Purkinje cell (primary cell): ENCODE results near the gene BNIPL. TPM values are rescaled to one million over a fixed set of nuclear protein-coding genes. Genes with fewer than 3 reads are reported as not detected.

Experiments used
- polyA plus RNA-seq: library from polyadenylated mRNA; unstranded; fragments of >200 nt; fragmentation: Nextera tagmentation; gene quantifications from 2 replicates; pipeline ENCODE4 v1.2.1, GENCODE V29; 2014

Gene BNIPL, protein sequence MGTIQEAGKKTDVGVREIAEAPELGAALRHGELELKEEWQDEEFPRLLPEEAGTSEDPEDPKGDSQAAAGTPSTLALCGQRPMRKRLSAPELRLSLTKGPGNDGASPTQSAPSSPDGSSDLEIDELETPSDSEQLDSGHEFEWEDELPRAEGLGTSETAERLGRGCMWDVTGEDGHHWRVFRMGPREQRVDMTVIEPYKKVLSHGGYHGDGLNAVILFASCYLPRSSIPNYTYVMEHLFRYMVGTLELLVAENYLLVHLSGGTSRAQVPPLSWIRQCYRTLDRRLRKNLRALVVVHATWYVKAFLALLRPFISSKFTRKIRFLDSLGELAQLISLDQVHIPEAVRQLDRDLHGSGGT
- polyA plus RNA-seq = 0.26 and 0.60 TPM in 2 replicates

DNA sequence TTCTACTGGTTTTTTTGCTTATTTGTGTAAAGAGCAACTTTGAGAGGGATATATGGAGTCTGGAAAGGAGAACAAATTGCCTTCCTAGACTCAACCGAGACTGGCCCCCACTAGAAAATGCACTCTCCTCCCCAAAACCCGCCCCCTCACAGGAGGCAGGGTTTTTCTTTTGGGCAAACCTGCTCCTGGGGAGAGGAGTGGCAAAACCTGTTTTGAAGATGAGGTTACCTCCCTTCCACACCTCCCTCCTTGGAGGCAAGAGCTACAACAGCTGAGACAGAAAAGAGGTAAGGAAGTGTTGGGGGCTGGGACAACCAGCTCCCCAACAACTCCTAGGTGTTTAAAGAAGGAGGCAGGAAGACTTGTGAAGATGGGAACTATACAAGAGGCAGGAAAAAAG, at the start of gene BNIPL:
BNIPL (plus strand) TSS at position 231 of the 400 bp plus-strand sequence; CDS start at position 371, 140 bp downstream.

DNA sequence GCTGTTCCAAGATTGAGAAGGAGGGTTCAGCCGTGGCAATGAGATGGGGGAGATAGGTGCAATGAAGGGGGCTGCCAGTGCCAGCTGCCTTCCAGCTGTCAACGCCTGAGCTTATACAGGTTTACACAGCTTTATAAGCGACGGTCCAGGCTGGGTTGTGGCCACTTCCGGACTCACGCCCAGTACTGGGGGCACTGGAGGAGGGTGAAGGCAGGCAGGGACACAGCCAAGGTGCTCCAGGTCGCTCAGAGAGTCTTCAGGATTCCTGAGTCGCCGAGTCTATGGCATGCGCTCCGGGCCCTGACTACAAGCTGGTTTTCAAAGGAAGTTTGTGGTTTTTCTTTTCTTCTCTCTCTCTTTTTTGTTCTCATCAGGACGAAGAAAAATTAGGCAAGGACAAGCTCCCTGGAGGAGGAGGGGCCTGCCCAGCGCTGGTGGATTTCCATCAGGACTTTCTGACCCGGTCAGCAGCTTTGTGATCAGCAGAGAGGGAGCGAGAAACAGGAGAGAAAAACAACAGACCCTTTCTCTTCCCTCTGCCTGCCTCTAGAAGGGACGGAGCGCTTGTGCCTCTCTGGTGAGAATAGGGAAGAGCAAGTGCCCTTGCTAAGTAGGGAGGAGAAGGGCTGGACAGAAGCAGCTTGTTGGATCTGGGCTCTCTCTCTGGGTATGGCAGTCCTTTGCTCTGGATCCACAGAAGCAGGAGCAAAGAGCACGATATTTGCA, 29.9 kb upstream of the BNIPL start, which contains the start of gene MINDY1:
MINDY1 (minus strand) TSS at position 576 of the 726 bp plus-strand sequence. CDS start 4,285 bp downstream, outside the sequence.

DNA sequence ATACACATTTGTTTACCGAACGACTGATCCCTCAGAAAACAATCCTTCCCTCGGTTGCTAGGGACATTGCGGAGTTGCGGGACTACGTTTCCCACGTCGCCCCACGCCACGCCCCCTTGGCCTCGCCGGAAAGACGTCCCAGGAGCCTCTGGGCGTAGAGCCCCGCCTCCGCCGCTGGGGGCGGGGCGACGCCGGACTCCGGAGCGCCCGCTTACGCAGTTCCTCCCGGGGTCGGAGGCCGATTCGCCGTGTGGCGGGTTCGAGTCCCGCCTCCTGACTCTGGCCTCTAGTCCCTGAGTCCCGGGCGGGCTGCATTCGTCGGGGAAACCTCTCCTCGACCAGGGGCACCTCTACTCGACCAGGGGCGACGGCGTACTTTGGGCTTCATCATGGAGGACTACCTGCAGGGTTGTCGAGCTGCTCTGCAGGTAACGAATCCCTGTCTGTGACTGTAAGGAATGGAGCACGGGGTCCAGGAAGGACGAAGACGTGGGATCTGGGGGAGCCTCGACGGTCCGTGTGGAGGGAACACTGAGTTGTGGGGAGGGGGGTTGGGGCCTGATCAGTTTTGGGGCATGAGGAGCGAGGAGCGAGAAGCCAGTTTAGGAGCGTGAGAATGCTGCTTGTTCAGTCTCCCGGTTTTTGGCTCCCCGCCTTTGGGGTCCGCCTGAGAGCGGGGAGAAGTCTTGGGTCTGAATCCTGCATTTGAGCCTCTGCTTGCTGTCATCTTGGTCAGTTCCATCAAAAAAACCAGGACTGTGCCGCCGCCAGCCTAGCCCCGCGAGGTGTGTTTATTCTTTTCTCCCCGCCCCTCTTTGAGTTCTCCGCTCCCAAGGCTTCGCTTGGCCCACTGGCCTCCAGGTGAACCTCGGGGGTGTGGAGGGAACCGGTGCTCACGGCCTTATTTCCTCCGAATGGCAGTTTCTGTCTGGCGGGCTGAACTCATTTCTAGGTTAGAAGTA, 27.9 kb upstream of the BNIPL start, which contains the start of gene PRUNE1:
PRUNE1 (plus strand) TSS at position 206 of the 962 bp plus-strand sequence; CDS start at position 390, 184 bp downstream.

DNA sequence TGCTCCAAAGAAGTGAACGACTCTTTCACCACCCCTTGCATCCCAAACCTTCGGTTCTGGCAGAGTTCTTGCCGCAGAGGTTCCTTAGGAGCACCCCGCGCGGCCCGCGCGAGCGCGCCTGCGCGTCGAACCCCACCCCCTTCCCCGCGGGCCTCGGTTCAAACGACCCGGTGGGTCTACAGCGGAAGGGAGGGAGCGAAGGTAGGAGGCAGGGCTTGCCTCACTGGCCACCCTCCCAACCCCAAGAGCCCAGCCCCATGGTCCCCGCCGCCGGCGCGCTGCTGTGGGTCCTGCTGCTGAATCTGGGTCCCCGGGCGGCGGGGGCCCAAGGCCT, 11.2 kb downstream of the BNIPL start, which contains the start of gene C1orf56:
C1orf56 (plus strand) TSS at position 161 of the 334 bp plus-strand sequence; CDS start at position 258, 97 bp downstream.

DNA sequence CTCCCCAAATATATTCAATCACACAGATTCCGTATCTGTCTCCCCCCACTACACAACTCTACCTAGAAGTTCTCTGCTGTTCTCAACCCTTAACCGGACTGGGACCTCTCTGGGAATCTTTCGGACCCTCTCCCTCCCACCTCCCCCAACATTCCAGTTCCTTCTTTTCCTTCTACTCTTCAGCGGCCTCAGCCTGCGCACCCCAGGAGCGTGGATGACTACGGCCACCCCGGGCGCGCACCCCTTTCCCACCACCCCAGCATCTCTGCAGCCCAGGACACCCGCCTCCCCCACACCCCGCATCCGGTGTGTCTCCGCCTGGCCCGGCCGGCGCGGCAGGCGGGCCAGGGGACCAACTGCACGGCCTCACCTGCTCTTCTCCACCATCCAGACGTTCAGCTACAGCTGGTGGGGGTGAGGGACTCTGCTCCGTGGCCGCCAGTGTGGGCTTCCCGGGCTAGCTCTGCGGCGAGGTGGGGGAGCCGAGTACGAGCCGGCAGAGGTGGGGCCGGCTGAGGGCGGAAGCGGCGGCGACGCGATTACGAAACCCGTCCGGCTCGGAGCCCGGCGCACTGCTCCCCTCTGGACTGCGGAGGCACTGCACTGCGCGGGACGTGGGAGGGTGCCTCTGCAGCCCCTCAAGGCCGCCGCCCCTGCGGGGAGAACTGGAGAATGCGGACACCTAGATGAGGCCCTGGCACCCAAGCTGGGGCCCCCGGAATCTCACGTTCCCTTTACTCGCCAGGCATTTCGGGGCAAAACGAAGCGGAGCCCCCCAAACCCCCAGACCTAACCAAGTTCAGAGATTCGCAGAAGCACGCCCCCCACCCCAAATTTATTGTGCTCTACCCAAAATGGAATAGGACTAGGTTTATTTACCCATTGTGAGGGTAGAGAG, 23.0 kb downstream of the BNIPL start, which contains the start of gene CDC42SE1:
CDC42SE1 (minus strand) TSS at position 514 of the 898 bp plus-strand sequence. CDS start 3,892 bp downstream, outside the sequence.

DNA sequence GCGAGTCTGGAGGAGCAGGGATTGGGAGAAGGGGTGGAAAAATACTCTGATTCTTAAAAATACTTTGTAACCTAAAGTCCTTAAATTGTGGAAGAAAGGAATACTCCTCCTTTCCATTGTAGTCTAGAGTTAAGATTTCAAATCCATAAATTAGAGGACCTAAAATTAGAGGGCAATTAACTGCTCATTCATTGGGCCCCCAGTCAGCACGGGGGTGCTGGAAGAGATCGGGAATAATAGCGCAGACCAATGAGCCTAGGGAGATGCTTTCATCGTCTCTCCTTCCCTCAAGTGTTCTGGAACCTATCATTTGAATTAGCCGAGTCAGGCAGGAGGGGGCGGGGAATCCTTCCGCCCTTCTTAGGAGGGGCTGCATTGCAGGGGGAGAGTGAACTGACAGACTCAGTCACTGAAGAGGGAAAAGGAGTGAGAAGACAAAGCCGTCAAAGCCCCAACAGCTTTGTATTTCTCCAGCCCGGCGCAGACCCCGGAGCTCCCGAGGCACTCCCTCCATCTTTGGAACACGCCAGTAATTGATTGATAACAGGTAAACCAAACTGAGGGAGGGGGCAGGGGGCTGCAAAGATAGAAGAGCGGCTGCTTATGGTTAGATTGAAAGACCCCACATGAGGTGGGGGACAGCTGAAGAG, 23.7 kb downstream of the BNIPL start, which contains the start of gene MLLT11:
MLLT11 (plus strand) TSS at position 391 of the 650 bp plus-strand sequence. CDS start 6,828 bp downstream, outside the sequence.

DNA sequence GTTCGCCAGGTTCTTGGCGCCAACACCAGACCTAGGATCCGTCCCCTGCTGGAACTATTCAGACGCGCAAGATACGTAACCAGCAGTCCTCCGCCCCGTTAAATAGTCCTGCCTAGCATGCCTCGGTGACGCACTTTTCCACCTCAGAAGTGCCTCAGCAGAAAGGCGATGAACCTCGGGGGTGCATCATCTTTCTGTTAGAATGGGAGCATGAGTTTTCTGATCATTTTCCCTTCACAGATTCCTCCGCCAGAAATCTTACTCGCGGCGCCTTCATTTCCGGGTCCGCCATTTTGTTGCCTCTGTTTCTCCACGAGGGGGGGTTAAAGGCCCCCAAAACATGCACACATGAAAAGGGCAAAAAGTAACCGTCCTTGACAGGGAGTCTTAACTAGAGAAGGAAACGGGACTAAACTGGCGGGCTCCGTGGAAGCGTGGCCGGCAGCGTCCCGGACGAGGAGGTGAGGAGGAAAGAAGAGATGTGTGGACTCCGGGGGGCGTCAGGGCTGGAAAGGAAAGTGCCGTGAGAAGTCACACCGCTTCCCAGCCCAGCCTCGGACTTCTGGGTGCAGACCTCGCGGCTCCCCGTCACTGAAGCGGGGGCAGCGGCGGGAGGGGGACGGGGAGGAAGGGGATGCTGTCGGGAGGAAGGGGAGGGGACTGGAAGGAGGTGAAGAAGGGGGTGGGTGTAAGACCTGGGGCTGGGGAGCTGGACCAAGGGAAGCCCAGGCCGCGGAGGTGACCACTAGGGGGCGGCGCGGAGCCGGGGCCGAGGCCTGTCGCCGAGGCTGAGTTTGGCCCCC, 34.3 kb downstream of the BNIPL start, which contains the start of gene GABPB2:
GABPB2 (plus strand) TSS at position 288 of the 803 bp plus-strand sequence. CDS start 17,429 bp downstream, outside the sequence.

Other genes with a start within 250 kb of the BNIPL start
- gene CTSK, start 228.3 kb upstream of the BNIPL start, polyA plus RNA-seq = 3.8 and 11.7 TPM in 2 replicates
- gene ARNT, start 160.0 kb upstream of the BNIPL start, polyA plus RNA-seq = 13.5 and 18.7 TPM in 2 replicates
- gene CTXND2, start 149.4 kb upstream of the BNIPL start, polyA plus RNA-seq = not detected in 2 replicates
- 7.4 and 12.1 TPM in 2 replicates for gene SETDB1, start 110.2 kb upstream of the BNIPL start, polyA plus RNA-seq
- gene CERS2, start 61.8 kb upstream of the BNIPL start, polyA plus RNA-seq = 2.0 and 2.5 TPM in 2 replicates
- not detected in 2 replicates for gene ANXA9, start 54.3 kb upstream of the BNIPL start, polyA plus RNA-seq
- gene MINDY1, start 29.7 kb upstream of the BNIPL start, polyA plus RNA-seq = 0.55 and 1.1 TPM in 2 replicates
- gene PRUNE1, start 28.1 kb upstream of the BNIPL start, polyA plus RNA-seq = 13.0 and 22.9 TPM in 2 replicates
- gene C1orf56, start 11.2 kb downstream of the BNIPL start, polyA plus RNA-seq = 12.8 and 18.3 TPM in 2 replicates
- gene CDC42SE1, start 23.0 kb downstream of the BNIPL start, polyA plus RNA-seq = 11.7 and 17.5 TPM in 2 replicates
- 149 and 204 TPM in 2 replicates for gene MLLT11, start 23.8 kb downstream of the BNIPL start, polyA plus RNA-seq
- gene GABPB2, start 34.2 kb downstream of the BNIPL start, polyA plus RNA-seq = 3.0 and 6.1 TPM in 2 replicates
- 0.95 and 2.5 TPM in 2 replicates for gene SEMA6C, start 110.0 kb downstream of the BNIPL start, polyA plus RNA-seq
- gene TNFAIP8L2, start 120.1 kb downstream of the BNIPL start, polyA plus RNA-seq = not detected in 2 replicates
- gene LYSMD1, start 129.3 kb downstream of the BNIPL start, polyA plus RNA-seq = 19.2 and 19.6 TPM in 2 replicates
- gene SCNM1, start 129.6 kb downstream of the BNIPL start, polyA plus RNA-seq = 138 and 168 TPM in 2 replicates
- not detected in 2 replicates for gene TMOD4, start 139.4 kb downstream of the BNIPL start, polyA plus RNA-seq
- gene VPS72, start 153.6 kb downstream of the BNIPL start, polyA plus RNA-seq = 9.7 and 12.8 TPM in 2 replicates
- gene PIP5K1A, start 162.0 kb downstream of the BNIPL start, polyA plus RNA-seq = 2.9 and 3.3 TPM in 2 replicates
- 80.4 and 119 TPM in 2 replicates for gene PSMD4, start 218.1 kb downstream of the BNIPL start, polyA plus RNA-seq
- gene ZNF687, start 245.7 kb downstream of the BNIPL start, polyA plus RNA-seq = 0.07 and 0.34 TPM in 2 replicates